ENCODE measurements around the gene ANGPT4. TPM values are rescaled to one million over a fixed set of nuclear protein-coding genes. Genes with fewer than 3 reads are reported as not detected.

The ANGPT4 gene
- polyA plus RNA-seq, 1 of the 3 experiments (the other 2 are of a cell fraction), result not detected

DNA sequence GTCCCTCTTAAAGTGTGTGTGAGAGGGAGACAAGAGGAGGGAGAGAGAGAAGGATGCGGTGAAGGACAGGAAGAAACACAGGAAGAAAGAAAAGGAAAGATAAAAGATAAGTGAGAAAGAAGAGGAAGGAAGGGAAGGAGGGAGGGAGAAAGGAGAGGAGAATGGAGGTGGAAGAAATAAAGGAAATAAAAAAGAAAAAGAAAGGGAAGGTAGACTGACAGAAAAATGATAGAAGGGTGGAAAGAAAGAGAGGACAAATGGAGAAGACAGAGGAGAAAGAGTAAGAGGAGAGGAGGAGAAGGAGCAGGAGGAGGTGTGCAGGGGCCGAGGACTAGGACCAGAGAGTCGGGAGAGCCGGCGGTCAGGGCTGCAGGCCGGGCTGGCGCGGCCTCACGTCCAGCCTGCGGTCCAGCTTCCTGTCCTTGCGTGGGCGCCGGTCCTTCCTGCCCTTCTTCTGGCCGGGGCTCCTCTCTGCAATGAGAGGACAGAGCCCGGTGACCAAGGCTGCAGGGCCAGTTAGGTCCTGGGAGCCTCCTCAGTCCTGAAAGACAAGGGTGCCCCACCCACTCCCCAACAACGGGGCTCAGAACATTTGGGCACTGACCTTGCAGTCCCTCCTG, 44.0 kb upstream of the ANGPT4 start:
- TF ChIP-seq FOXM1 (IDR thresholded peaks at IDR 0.05; ENCODE audit: low read depth) (no peak), TEAD4 (IDR thresholded peaks at IDR 0.05; ENCODE audit: borderline replicate concordance, insufficient read depth) (no peak), TAF1 (IDR thresholded peaks at IDR 0.05; ENCODE audit: borderline replicate concordance, low read depth, low read length) (no peak), FOSL2 (IDR thresholded peaks at IDR 0.05; ENCODE audit: borderline replicate concordance, low read depth) (no peak), SMC3 (IDR thresholded peaks at IDR 0.05; ENCODE audit: low read depth, low read length) (no peak), FOXJ3 (CRISPR knock-in tag; IDR thresholded peaks at IDR 0.05) (no peak), SIN3A (IDR thresholded peaks at IDR 0.05; ENCODE audit: borderline replicate concordance, low read depth, low read length) (no peak), RFX5 (IDR thresholded peaks at IDR 0.05; ENCODE audit: low read length) (no peak), JUND (IDR thresholded peaks at IDR 0.05) (no peak), RCOR1 (IDR thresholded peaks at IDR 0.05; ENCODE audit: low read length) (no peak), POLR2AphosphoS5 (IDR thresholded peaks at IDR 0.05; ENCODE audit: low read depth, low read length) (no peak), GABPA (IDR thresholded peaks at IDR 0.05; ENCODE audit: low read depth) (no peak), GATA2 (CRISPR knock-in tag; IDR thresholded peaks at IDR 0.05) (no peak)
- TF ChIP-seq, protein P1, sequence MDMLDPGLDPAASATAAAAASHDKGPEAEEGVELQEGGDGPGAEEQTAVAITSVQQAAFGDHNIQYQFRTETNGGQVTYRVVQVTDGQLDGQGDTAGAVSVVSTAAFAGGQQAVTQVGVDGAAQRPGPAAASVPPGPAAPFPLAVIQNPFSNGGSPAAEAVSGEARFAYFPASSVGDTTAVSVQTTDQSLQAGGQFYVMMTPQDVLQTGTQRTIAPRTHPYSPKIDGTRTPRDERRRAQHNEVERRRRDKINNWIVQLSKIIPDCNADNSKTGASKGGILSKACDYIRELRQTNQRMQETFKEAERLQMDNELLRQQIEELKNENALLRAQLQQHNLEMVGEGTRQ (IDR thresholded peaks at IDR 0.05; ENCODE audit: borderline replicate concordance, low read depth, low read length), result no peak
- TF ChIP-seq, protein P2, sequence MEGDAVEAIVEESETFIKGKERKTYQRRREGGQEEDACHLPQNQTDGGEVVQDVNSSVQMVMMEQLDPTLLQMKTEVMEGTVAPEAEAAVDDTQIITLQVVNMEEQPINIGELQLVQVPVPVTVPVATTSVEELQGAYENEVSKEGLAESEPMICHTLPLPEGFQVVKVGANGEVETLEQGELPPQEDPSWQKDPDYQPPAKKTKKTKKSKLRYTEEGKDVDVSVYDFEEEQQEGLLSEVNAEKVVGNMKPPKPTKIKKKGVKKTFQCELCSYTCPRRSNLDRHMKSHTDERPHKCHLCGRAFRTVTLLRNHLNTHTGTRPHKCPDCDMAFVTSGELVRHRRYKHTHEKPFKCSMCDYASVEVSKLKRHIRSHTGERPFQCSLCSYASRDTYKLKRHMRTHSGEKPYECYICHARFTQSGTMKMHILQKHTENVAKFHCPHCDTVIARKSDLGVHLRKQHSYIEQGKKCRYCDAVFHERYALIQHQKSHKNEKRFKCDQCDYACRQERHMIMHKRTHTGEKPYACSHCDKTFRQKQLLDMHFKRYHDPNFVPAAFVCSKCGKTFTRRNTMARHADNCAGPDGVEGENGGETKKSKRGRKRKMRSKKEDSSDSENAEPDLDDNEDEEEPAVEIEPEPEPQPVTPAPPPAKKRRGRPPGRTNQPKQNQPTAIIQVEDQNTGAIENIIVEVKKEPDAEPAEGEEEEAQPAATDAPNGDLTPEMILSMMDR (IDR thresholded peaks at IDR 0.05), result no peak
- TF ChIP-seq, protein P3, sequence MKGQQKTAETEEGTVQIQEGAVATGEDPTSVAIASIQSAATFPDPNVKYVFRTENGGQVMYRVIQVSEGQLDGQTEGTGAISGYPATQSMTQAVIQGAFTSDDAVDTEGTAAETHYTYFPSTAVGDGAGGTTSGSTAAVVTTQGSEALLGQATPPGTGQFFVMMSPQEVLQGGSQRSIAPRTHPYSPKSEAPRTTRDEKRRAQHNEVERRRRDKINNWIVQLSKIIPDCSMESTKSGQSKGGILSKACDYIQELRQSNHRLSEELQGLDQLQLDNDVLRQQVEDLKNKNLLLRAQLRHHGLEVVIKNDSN (IDR thresholded peaks at IDR 0.05; ENCODE audit: borderline replicate concordance, low read depth), result no peak
- TF ChIP-seq, protein P4, sequence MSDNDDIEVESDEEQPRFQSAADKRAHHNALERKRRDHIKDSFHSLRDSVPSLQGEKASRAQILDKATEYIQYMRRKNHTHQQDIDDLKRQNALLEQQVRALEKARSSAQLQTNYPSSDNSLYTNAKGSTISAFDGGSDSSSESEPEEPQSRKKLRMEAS (IDR thresholded peaks at IDR 0.05; ENCODE audit: low read depth), result no peak
- TF ChIP-seq, protein P5, sequence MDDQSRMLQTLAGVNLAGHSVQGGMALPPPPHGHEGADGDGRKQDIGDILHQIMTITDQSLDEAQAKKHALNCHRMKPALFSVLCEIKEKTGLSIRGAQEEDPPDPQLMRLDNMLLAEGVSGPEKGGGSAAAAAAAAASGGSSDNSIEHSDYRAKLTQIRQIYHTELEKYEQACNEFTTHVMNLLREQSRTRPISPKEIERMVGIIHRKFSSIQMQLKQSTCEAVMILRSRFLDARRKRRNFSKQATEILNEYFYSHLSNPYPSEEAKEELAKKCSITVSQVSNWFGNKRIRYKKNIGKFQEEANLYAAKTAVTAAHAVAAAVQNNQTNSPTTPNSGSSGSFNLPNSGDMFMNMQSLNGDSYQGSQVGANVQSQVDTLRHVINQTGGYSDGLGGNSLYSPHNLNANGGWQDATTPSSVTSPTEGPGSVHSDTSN (IDR thresholded peaks at IDR 0.05), result no peak
- H4K20me1 ChIP-seq (ENCODE audit: insufficient read depth), result no peaks in the 10 kb centered on the region
- no peak overlapping the region for H2AFZ ChIP-seq (ENCODE audit: low read depth)
- no peak overlapping the region for H3K4me3 ChIP-seq (ENCODE audit: low read depth in 2 of 2, low read length in 1 of 2)
- ChIA-PET POLR2A (no interaction called here), CTCF (interaction anchor here (1.5 to 9.3 kb wide), 5 partner anchors 11 to 251 kb away, joined by 4 to 267 read pairs (median 86); no protein-coding TSS in a partner anchor)
- no peak overlapping the region for H3K4me2 ChIP-seq
- H3K27me3 ChIP-seq (ENCODE audit: insufficient read depth), result peaks cover 6% of the 10 kb centered on the region; the same call in 1 of the 2 replicates
- H3K27ac ChIP-seq (ENCODE audit: low read depth in 2 of 2, low read length in 1 of 2), result no peak overlapping the region
- no peaks in the 10 kb centered on the region for H3F3A ChIP-seq (replicated peaks; ENCODE audit: insufficient read depth)
- peaks cover 0 to 3% of the 10 kb centered on the region in 2 experiments; a peak in 1 of 4 replicates for H3K4me1 ChIP-seq (ENCODE audit: control insufficient read depth in 1 of 2, insufficient read depth in 2 of 2, low read depth in 1 of 2, low read length in 1 of 2)
- H3K9ac ChIP-seq, result no peak overlapping the region
- no peaks in the 10 kb centered on the region for H3K9me2 ChIP-seq
- no peaks in the 10 kb centered on the region for H3K9me3 ChIP-seq
- no peak for DNase-seq
- H3K36me3 ChIP-seq (replicated peaks in 1 of 2; ENCODE audit: control insufficient read depth in 1 of 2, insufficient read depth in 2 of 2, low read length in 1 of 2), result no peaks in the 10 kb centered on the region
- WGBS (ENCODE audit: low lambda C conversion rate), result 81% methylated on average over 10 of the region's 16 CpGs
- H3K79me2 ChIP-seq (ENCODE audit: insufficient read depth), result no peaks in the 10 kb centered on the region
